H1 (cell line): ENCODE results near the gene COX17. TPM values are rescaled to one million over a fixed set of nuclear protein-coding genes. Genes with fewer than 3 reads are reported as not detected.
A peak's percentile ranks its signal among the peaks of the same experiment; 100 is the strongest.

ENCODE experiments used
- CTCF ChIA-PET: fragments of 300-600 bp; sonication (Branson Sonifier 250); formaldehyde crosslinking; loops from one replicate; lab custom pipeline; 2021; ENCODE audit not compliant: partially characterized antibody; lab: Charles Lee
- POLR2A ChIA-PET: fragments of 300-600 bp; sonication (Branson Sonifier 250); formaldehyde crosslinking; loops from one replicate; lab custom pipeline; 2021; ENCODE audit warnings: inconsistent platforms; ENCODE audit not compliant: partially characterized antibody; lab: Charles Lee
- DNase-seq, 2 experiments: peaks; one replicate each; pipeline versions ENCODE4 v3.0.0 to v3.0.0-alpha.2; 2010 to 2022; ENCODE audit warnings: low spot score in 2 of 2, low read depth in 1 of 2, mixed read lengths in 1 of 2
- FAIRE-seq: peaks from 2 replicates; lab custom pipeline; 2011; peaks lifted over from hg19 to GRCh38; lab: Jason Lieb, UNC
- H2AFZ ChIP-seq: 2 replicates; pipeline ENCODE4 v1.8.1; 2012; ENCODE audit warnings: low read length, inconsistent platforms
- H2AK5ac ChIP-seq: 2 replicates; pipeline ENCODE4 v1.6.1; 2013; ENCODE audit warnings: low read depth, low read length
- H2BK120ac ChIP-seq: replicated peaks from 2 replicates; pipeline ENCODE3; 2013; ENCODE audit warnings: low read depth, low read length, inconsistent platforms
- H2BK12ac ChIP-seq: 2 replicates; pipeline ENCODE4 v1.6.1; 2013; ENCODE audit warnings: low read depth, low read length
- H2BK15ac ChIP-seq: 2 replicates; pipeline ENCODE4 v1.6.1; 2013; ENCODE audit warnings: low read length
- H2BK20ac ChIP-seq: 2 replicates; pipeline ENCODE4 v1.6.1; 2013; ENCODE audit warnings: low read length
- H2BK5ac ChIP-seq: 2 replicates; pipeline ENCODE4 v1.6.1; 2013; ENCODE audit warnings: low read depth, low read length
- H3K14ac ChIP-seq: 2 replicates; pipeline ENCODE4 v1.6.1; 2013; ENCODE audit warnings: inconsistent platforms; ENCODE audit not compliant: insufficient read length
- H3K18ac ChIP-seq: 2 replicates; pipeline ENCODE4 v1.6.1; 2013; ENCODE audit warnings: low read length; ENCODE audit errors: extremely low read depth
- H3K23ac ChIP-seq: 2 replicates; pipeline ENCODE4 v1.6.1; 2013; ENCODE audit warnings: inconsistent platforms; ENCODE audit not compliant: insufficient read length
- H3K23me2 ChIP-seq: 2 replicates; pipeline ENCODE4 v1.6.1; 2013; ENCODE audit warnings: low read depth, low read length
- H3K27ac ChIP-seq: 2 replicates; pipeline ENCODE4 v1.6.1; 2011; ENCODE audit warnings: low read depth, low read length, inconsistent platforms
- H3K27me3 ChIP-seq, 4 experiments: replicated peaks in 1 of 4; 1 replicate in 1 of 4; 2 replicates in 3 of 4; pipeline versions ENCODE4 v1.6.1 to v1.8.1; 2011 to 2013; ENCODE audit warnings: low read length in 3 of 4, mild to moderate bottlenecking in 3 of 4, inconsistent platforms in 2 of 4, mixed read lengths in 2 of 4, moderate library complexity in 1 of 4; ENCODE audit not compliant: control insufficient read depth in 3 of 4, insufficient read depth in 3 of 4; ENCODE audit errors: extremely low read depth in 1 of 4
- H3K36me3 ChIP-seq, 4 experiments: 2 replicates each; pipeline versions ENCODE4 v1.6.1 to v1.8.1; 2011 to 2013; ENCODE audit warnings: mild to moderate bottlenecking in 4 of 4, low read length in 3 of 4, moderate library complexity in 2 of 4, control low read depth in 1 of 4, inconsistent platforms in 1 of 4; ENCODE audit not compliant: insufficient read depth in 4 of 4, control insufficient read depth in 2 of 4
- H3K4ac ChIP-seq: replicated peaks from 2 replicates; pipeline ENCODE3; 2013; ENCODE audit warnings: low read length, low read depth, mixed read lengths, inconsistent platforms; ENCODE audit not compliant: insufficient read length
- H3K4me1 ChIP-seq, 4 experiments: replicated peaks in 1 of 4; 1 replicate in 1 of 4; 2 replicates in 3 of 4; pipeline versions ENCODE4 v1.6.1 to v1.8.1; 2011 to 2013; ENCODE audit warnings: low read length in 3 of 4, inconsistent platforms in 2 of 4, mixed read lengths in 1 of 4; ENCODE audit not compliant: insufficient read depth in 4 of 4, control insufficient read depth in 3 of 4
- H3K4me2 ChIP-seq, 2 experiments: 2 replicates each; pipeline versions ENCODE4 v1.6.1 to v1.8.1; 2011 to 2013; ENCODE audit warnings: low read depth in 2 of 2, low read length in 2 of 2, control low read depth in 1 of 2, inconsistent platforms in 1 of 2, mild to moderate bottlenecking in 1 of 2; ENCODE audit not compliant: insufficient read depth in 1 of 2
- H3K4me3 ChIP-seq, 4 experiments: fragments of 200-600, 300-600 bp in 1 of 4; sonication (generic), shearing (Covaris generic), sonication (Bioruptor Twin) in 1 of 4; 2 replicates each; pipeline versions ENCODE4 v1.5.1 to v1.8.1; 2011 to 2016; ENCODE audit warnings: low read length in 4 of 4, low read depth in 3 of 4, control low read depth in 2 of 4, inconsistent platforms in 2 of 4, mild to moderate bottlenecking in 2 of 4, mixed read lengths in 1 of 4, moderate library complexity in 1 of 4; ENCODE audit not compliant: insufficient read depth in 2 of 4; ENCODE audit errors: extremely low read depth in 1 of 4
- H3K56ac ChIP-seq: replicated peaks from 2 replicates; pipeline ENCODE3; 2013; ENCODE audit warnings: low read depth, mild to moderate bottlenecking, mixed read lengths, low read length, inconsistent platforms; ENCODE audit not compliant: insufficient read length
- H3K79me1 ChIP-seq: 2 replicates; pipeline ENCODE4 v1.6.1; 2013; ENCODE audit warnings: low read depth, low read length, control low read depth
- H3K79me2 ChIP-seq, 2 experiments: 2 replicates each; pipeline versions ENCODE4 v1.6.1 to v1.8.1; 2012 to 2013; ENCODE audit warnings: low read length in 2 of 2, mild to moderate bottlenecking in 2 of 2, inconsistent platforms in 1 of 2; ENCODE audit not compliant: insufficient read depth in 2 of 2, control insufficient read depth in 1 of 2
- H3K9ac ChIP-seq, 4 experiments: replicated peaks in 1 of 4; 1 replicate in 1 of 4; 2 replicates in 3 of 4; pipeline versions ENCODE4 v1.6.1 to v1.8.1; 2011 to 2013; ENCODE audit warnings: low read depth in 3 of 4, low read length in 3 of 4, control low read depth in 2 of 4, mild to moderate bottlenecking in 2 of 4, moderate library complexity in 2 of 4, inconsistent platforms in 1 of 4; ENCODE audit errors: extremely low read depth in 1 of 4
- H3K9me3 ChIP-seq, 2 experiments: 2 replicates each; pipeline versions ENCODE4 v1.6.1 to v1.8.1; 2012 to 2013; ENCODE audit warnings: mild to moderate bottlenecking in 2 of 2, moderate library complexity in 2 of 2, control low read depth in 1 of 2, inconsistent platforms in 1 of 2, low read depth in 1 of 2, low read length in 1 of 2, mixed read lengths in 1 of 2; ENCODE audit not compliant: insufficient read depth in 2 of 2
- H4K20me1 ChIP-seq, 2 experiments: replicated peaks in 1 of 2; 2 replicates each; pipeline versions ENCODE3 to v1.8.1; 2011 to 2013; ENCODE audit warnings: inconsistent platforms in 2 of 2, low read length in 2 of 2, mild to moderate bottlenecking in 1 of 2; ENCODE audit not compliant: insufficient read depth in 2 of 2, control insufficient read depth in 1 of 2
- H4K5ac ChIP-seq: 2 replicates; pipeline ENCODE4 v1.6.1; 2013; ENCODE audit warnings: low read length, low read depth, mixed read lengths, inconsistent platforms; ENCODE audit not compliant: insufficient read length
- H4K8ac ChIP-seq: 2 replicates; pipeline ENCODE4 v1.8.0; 2013; ENCODE audit warnings: mild to moderate bottlenecking, moderate library complexity, low read length, inconsistent platforms; ENCODE audit not compliant: insufficient read depth; ENCODE audit errors: extremely low read depth
- H4K91ac ChIP-seq: replicated peaks from 2 replicates; pipeline ENCODE3; 2013; ENCODE audit warnings: low read length, mixed read lengths, inconsistent platforms; ENCODE audit not compliant: insufficient read length
- BACH1 ChIP-seq: IDR thresholded peaks from 2 replicates; pipeline ENCODE4 v1.6.1; 2012; ENCODE audit warnings: low read length, improper control_type of control experiment
- EGR1 ChIP-seq: IDR thresholded peaks from 2 replicates; pipeline ENCODE4 v1.6.1; 2011; ENCODE audit warnings: low read depth, low read length, borderline replicate concordance
- GABPA ChIP-seq: IDR thresholded peaks from 2 replicates; pipeline ENCODE4 v1.6.1; 2011; ENCODE audit warnings: mild to moderate bottlenecking, low read length, moderate library complexity, borderline replicate concordance; ENCODE audit not compliant: insufficient read depth
- JUN ChIP-seq: IDR thresholded peaks from 2 replicates; pipeline ENCODE4 v1.6.1; 2011; ENCODE audit warnings: low read depth, mild to moderate bottlenecking, improper control_type of control experiment, low read length
- KDM4A ChIP-seq: IDR thresholded peaks from one replicate; pipeline ENCODE4 v1.7.1; 2012; ENCODE audit warnings: low read depth, mild to moderate bottlenecking, moderate library complexity, low read length, inconsistent platforms; ENCODE audit not compliant: severe bottlenecking
- RNF2 ChIP-seq: fragments of 200-900, 300-1000 bp; sonication (generic); IDR thresholded peaks from 2 replicates; pipeline ENCODE4 v1.7.1; 2016; ENCODE audit warnings: borderline replicate concordance, low read depth, mild to moderate bottlenecking, antibody characterized with exemption, low read length; ENCODE audit not compliant: poor library complexity, severe bottlenecking; ENCODE audit errors: missing control alignments
- SAP30 ChIP-seq: fragments of 300-600 bp; sonication (generic); IDR thresholded peaks from 2 replicates; pipeline ENCODE4 v1.7.1; 2012; ENCODE audit warnings: low read length, moderate library complexity, mild to moderate bottlenecking, inconsistent platforms; ENCODE audit not compliant: insufficient read depth, insufficient replicate concordance
- SIX5 ChIP-seq: IDR thresholded peaks from 2 replicates; pipeline ENCODE4 v1.6.1; 2011; ENCODE audit warnings: mild to moderate bottlenecking, low read depth, low read length
- SUZ12 ChIP-seq: fragments of 200-600 bp; sonication (generic); IDR thresholded peaks from 2 replicates; pipeline ENCODE4 v1.6.1; 2012; ENCODE audit warnings: mild to moderate bottlenecking, inconsistent platforms, low read length, moderate library complexity, mixed read lengths
- TAF1 ChIP-seq: IDR thresholded peaks from 2 replicates; pipeline ENCODE4 v1.6.1; 2011; ENCODE audit warnings: mild to moderate bottlenecking, low read depth, low read length
- TCF12 ChIP-seq: IDR thresholded peaks from 2 replicates; pipeline ENCODE4 v1.6.1; 2011; ENCODE audit warnings: low read depth, mild to moderate bottlenecking, low read length
- TEAD4 ChIP-seq: IDR thresholded peaks from 2 replicates; pipeline ENCODE4 v1.6.1; 2012; ENCODE audit warnings: low read depth, low read length, inconsistent platforms, mixed read lengths
- ZNF274 ChIP-seq: IDR thresholded peaks from 2 replicates; pipeline ENCODE4 v1.7.0; 2012; ENCODE audit warnings: low read length, borderline replicate concordance; ENCODE audit errors: extremely low read depth
- WGBS, 2 experiments: shearing (Covaris generic) in 1 of 2; methylation state at CpG; one replicate each; pipeline versions ENCODE4 v1.1.6 to v1.1.7; 2013 to 2015; ENCODE audit warnings: low lambda C conversion rate in 2 of 2, mixed read lengths in 2 of 2, inconsistent platforms in 1 of 2, low coverage in 1 of 2, missing lambda C conversion rate in 1 of 2; ENCODE audit not compliant: insufficient replicate concordance in 2 of 2, insufficient coverage in 1 of 2, insufficient read length in 1 of 2; ENCODE audit errors: extremely low coverage in 1 of 2, missing lambda C conversion rate in 1 of 2; 5-methylcytosine and 5-hydroxymethylcytosine counted together
- polyA plus RNA-seq, 7 experiments: library from polyadenylated mRNA; depleted of rRNA in 3 of 7; stranded (reverse) in 5 of 7; unstranded in 2 of 7; fragments of >200 nt in 5 of 7; fragments of 200-250 nt in 2 of 7; gene quantifications; 1 replicate in 5 of 7; 2 replicates in 1 of 7; 4 replicates in 1 of 7; pipeline versions ENCODE4 v1.2.1 to v1.2.3, GENCODE V29; 2011 to 2013; ENCODE audit warnings: missing spikeins in 2 of 7, mixed read lengths in 2 of 7
- total RNA-seq: library from RNA; stranded (reverse); fragmentation: NEBNext Ultra II Directional; extraction: Animal tissue kit (Norgen Biotek cat#: 25700); gene quantifications from 2 replicates; pipeline ENCODE4 v1.2.1, GENCODE V29; 2021

The COX17 gene
- total and polyA plus RNA-seq, 2 of the 8 experiments (the other 6 are each of a cell fraction or from before 2014, with no cell fraction given), result 34.2 to 43.0 TPM

GRCh38 chr3:119630880-119631329, 46.3 kb downstream of the COX17 start:
- Histone ChIP-seq H2BK120ac (no peak overlapping the region), H3K4me2 (no peak overlapping the region), H3K9ac (no peak overlapping the region), H3K23me2 (no peaks in the 10 kb centered on the region), H3K23ac (no peak overlapping the region), H2BK15ac (no peak overlapping the region), H3K27ac (no peak overlapping the region), H3K79me2 (no peaks in the 10 kb centered on the region), H3K56ac (no peak overlapping the region), H3K4me1 (peaks cover 0 to 4% (median 1%) of the 10 kb centered on the region in 4 experiments; a peak in 2 of 7 replicates), H4K5ac (no peak overlapping the region), H4K20me1 (no peaks in the 10 kb centered on the region), H2AK5ac (no peak overlapping the region), H2BK12ac (no peak overlapping the region; the same call in 1 of the 2 replicates), H3K4ac (no peak overlapping the region), H3K79me1 (no peaks in the 10 kb centered on the region), H2BK5ac (no peak overlapping the region), H3K18ac (no peak overlapping the region), H4K91ac (no peak overlapping the region), H3K4me3 (no peak overlapping the region), H3K9me3 (no peaks in the 10 kb centered on the region), H3K36me3 (no peaks in the 10 kb centered on the region), H4K8ac (no peak overlapping the region), H2BK20ac (0 out of 2 replicates have a peak overlapping the region, but pooled peaks have one; percentile 13), H3K27me3 (no peaks in the 10 kb centered on the region), H3K14ac (no peak overlapping the region), H2AFZ (peak overlapping the region; percentile 67; the same call in 1 of the 2 replicates)
- FAIRE-seq, result no peak
- ChIA-PET CTCF (interaction anchor here (0.7 to 1.6 kb wide), 4 partner anchors 11 to 408 kb away, joined by 3 read pairs; no protein-coding TSS in a partner anchor), POLR2A (interaction anchor here (0.6 kb wide), 1 partner anchor 26 kb away, joined by 3 read pairs; no protein-coding TSS in a partner anchor)
- DNase-seq, result no peak
- WGBS, 2 experiments, result 97% methylated on average over 7 of the region's 7 CpGs; no CpG with 5 or more reads in 1 of the 2 experiments
- TF ChIP-seq BACH1, result no peak
- no peak for TF ChIP-seq SIX5
- no peak for TF ChIP-seq TEAD4
- TF ChIP-seq RNF2, result no peak
- TF ChIP-seq JUN, result no peak
- no peak for TF ChIP-seq TCF12
- TF ChIP-seq GABPA, result no peak
- TF ChIP-seq ZNF274, result no peak
- TF ChIP-seq KDM4A, result no peak
- no peak for TF ChIP-seq SAP30
- TF ChIP-seq EGR1, result no peak
- no peak for TF ChIP-seq TAF1
- no peak for TF ChIP-seq SUZ12
